Gastrocnemius medialis (tissue), 4 donors: ENCODE measurements around the gene TRA2B. TPM values are rescaled to one million over a fixed set of nuclear protein-coding genes. Genes with fewer than 3 reads are reported as not detected.

Experiments used
- ATAC-seq, 2 donors: fragments of 150-250 bp; one replicate each; pipeline ENCODE4 v1.9.1; 2016
- DNase-seq, 2 donors: peaks; one replicate each; pipeline ENCODE4 v3.0.0-alpha.2; 2019
- H3K27ac ChIP-seq, 4 donors: fragments of 200-600 bp; sonication (generic); 1 replicate in 1 of 4; 2 replicates in 3 of 4; pipeline ENCODE4 v1.5.1; 2016 to 2018; ENCODE audit warnings: mild to moderate bottlenecking in 2 of 4, moderate library complexity in 1 of 4
- H3K27me3 ChIP-seq, 3 donors: fragments of 200-600 bp; sonication (generic) in 2 of 3; 1 replicate in 1 of 3; 2 replicates in 2 of 3; pipeline versions ENCODE4 v1.5.1 to v1.6.0; 2016 to 2019; ENCODE audit warnings: mild to moderate bottlenecking in 1 of 3, moderate library complexity in 1 of 3
- H3K36me3 ChIP-seq, 2 donors: fragments of 200-600 bp; sonication (generic) in 1 of 2; one replicate each; pipeline ENCODE4 v1.5.1; 2017 to 2018
- H3K4me1 ChIP-seq, 2 donors: fragments of 200-600 bp; sonication (generic) in 1 of 2; one replicate each; pipeline ENCODE4 v1.5.1; 2016 to 2017; ENCODE audit warnings: mild to moderate bottlenecking in 2 of 2
- H3K4me3 ChIP-seq, 4 donors: fragments of 200-600 bp; sonication (generic) in 3 of 4; 1 replicate in 1 of 4; 2 replicates in 3 of 4; pipeline ENCODE4 v1.5.1; 2016 to 2019; ENCODE audit warnings: mild to moderate bottlenecking in 2 of 4
- H3K9me3 ChIP-seq, 3 donors: fragments of 200-600 bp; sonication (generic) in 2 of 3; 1 replicate in 1 of 3; 2 replicates in 2 of 3; pipeline ENCODE4 v1.5.1; 2016 to 2019
- CTCF ChIP-seq, 5 experiments: fragments of 450-650 bp in 3 of 5; fragments of 200-600 bp in 2 of 5; sonication (generic) in 2 of 5; IDR thresholded peaks in 4 of 5; conservative IDR thresholded peaks in 1 of 5; 1 replicate in 4 of 5; 2 replicates in 1 of 5; pipeline ENCODE4 v1.5.1; 2016 to 2019; ENCODE audit warnings: antibody characterized with exemption in 5 of 5, mild to moderate bottlenecking in 3 of 5, moderate library complexity in 3 of 5
- POLR2A ChIP-seq, 2 donors: fragments of 450-650 bp; IDR thresholded peaks; one replicate each; pipeline ENCODE4 v1.6.1; 2017; ENCODE audit warnings: antibody characterized with exemption in 2 of 2, mild to moderate bottlenecking in 2 of 2, moderate library complexity in 2 of 2
- in situ Hi-C, 4 donors: fragments of 200-750 bp; cut with MboI; loops; one replicate each; pipeline versions ENCODE4 v1.15.0 to v1.8.0; 2017; ENCODE audit warnings: low sequenced_read_pairs in 4 of 4
- intact Hi-C: fragments of 100-400 bp; cut with DNase I; formaldehyde crosslinking; loops from one replicate; pipeline ENCODE4 v1.15.1; 2023; ENCODE audit warnings: low total_unique reads
- total RNA-seq, 4 donors: library from RNA; depleted of rRNA; stranded (reverse); fragments of >200 nt; gene quantifications; one replicate each; pipeline versions ENCODE4 v1.1.0 to v1.2.3, GENCODE V29; 2016

Gene TRA2B
- total RNA-seq, 4 donors from 2014 or later = 57.5 to 234 (median 65.1) TPM

GRCh38 chr3:185977679-185978040, 39.8 kb upstream of the TRA2B start:
- Histone ChIP-seq H3K36me3 (no peaks in the 10 kb centered on the region), H3K27ac (no peak overlapping the region), H3K27me3 (no peaks in the 10 kb centered on the region), H3K4me1 (peaks cover 0 to 7% of the 10 kb centered on the region in 2 donors), H3K9me3 (no peaks in the 10 kb centered on the region), H3K4me3 (no peak overlapping the region)
- ATAC-seq (no peak), DNase-seq (no peak)
- in situ Hi-C loops (no loop called here), intact Hi-C loops (loop anchor here (5.0 kb wide), 2 partner anchors 125 to 850 kb away; no protein-coding TSS in a partner anchor)
- TF ChIP-seq CTCF (IDR thresholded peaks at IDR 0.05 in 4 of 5, conservative IDR thresholded peaks at IDR 0.05 in 1 of 5) (peak in 1 of 5 experiments; percentile 5), POLR2A (IDR thresholded peaks at IDR 0.05) (no peak)

GRCh38 chr3:185976977-185977678, 39.3 kb upstream of the TRA2B start:
- no peaks in the 10 kb centered on the region for H3K27me3 ChIP-seq
- no peak overlapping the region for H3K27ac ChIP-seq
- in situ Hi-C loops = no loop called here
- peak; percentile 37 to 65 for DNase-seq
- peaks cover 0 to 7% of the 10 kb centered on the region in 2 donors for H3K4me1 ChIP-seq
- no peak overlapping the region for H3K4me3 ChIP-seq
- intact Hi-C loops = loop anchor here (1.0 to 5.0 kb wide), 3 partner anchors 34 to 850 kb away; no protein-coding TSS in a partner anchor
- no peaks in the 10 kb centered on the region for H3K9me3 ChIP-seq
- peak; percentile 71 to 81 for ATAC-seq
- TF ChIP-seq CTCF (IDR thresholded peaks at IDR 0.05 in 4 of 5, conservative IDR thresholded peaks at IDR 0.05 in 1 of 5) (peak; percentile 53 to 86 (median 78)), POLR2A (IDR thresholded peaks at IDR 0.05) (no peak)
- no peaks in the 10 kb centered on the region for H3K36me3 ChIP-seq

GRCh38 chr3:185976100-185976499, 38.3 kb upstream of the TRA2B start:
- DNase-seq = peak in 1 of 2 donors; percentile 44
- peak; percentile 69 to 85 for ATAC-seq
- Histone ChIP-seq H3K9me3 (no peaks in the 10 kb centered on the region), H3K4me3 (no peak overlapping the region), H3K4me1 (peaks cover 0 to 7% of the 10 kb centered on the region in 2 donors), H3K27ac (peak overlapping the region in 3 of 4 donors; percentile 20 to 40 (median 32)), H3K27me3 (no peaks in the 10 kb centered on the region), H3K36me3 (no peaks in the 10 kb centered on the region)
- in situ Hi-C loops = no loop called here
- intact Hi-C loops = loop anchor here (1.0 to 5.0 kb wide), 3 partner anchors 33 to 851 kb away; no protein-coding TSS in a partner anchor
- TF ChIP-seq POLR2A (IDR thresholded peaks at IDR 0.05) (no peak), CTCF (IDR thresholded peaks at IDR 0.05 in 4 of 5, conservative IDR thresholded peaks at IDR 0.05 in 1 of 5) (no peak)

GRCh38 chr3:185971579-185971978, 33.8 kb upstream of the TRA2B start:
- intact Hi-C loops = no loop called here
- in situ Hi-C loops = no loop called here
- DNase-seq (no peak), ATAC-seq (no peak)
- Histone ChIP-seq H3K36me3 (no peaks in the 10 kb centered on the region), H3K4me1 (peaks cover 0 to 7% of the 10 kb centered on the region in 2 donors), H3K27ac (no peak overlapping the region), H3K4me3 (no peak overlapping the region), H3K27me3 (no peaks in the 10 kb centered on the region), H3K9me3 (no peaks in the 10 kb centered on the region)
- TF ChIP-seq CTCF (IDR thresholded peaks at IDR 0.05 in 4 of 5, conservative IDR thresholded peaks at IDR 0.05 in 1 of 5) (no peak), POLR2A (IDR thresholded peaks at IDR 0.05) (no peak)
